Non-pigmented ciliary epithelial cell (primary cell): Measurements from ENCODE around the gene CDKN2D.
"Not testable (repeated sequence)": the region's sequence is repeated elsewhere in the genome, so short reads cannot be mapped to it uniquely, and the experiment has no call there.

Source experiments
- DNase-seq: peaks from one replicate; pipeline ENCODE4 v3.0.0-alpha.2; 2010; ENCODE audit warnings: low read depth

CDKN2D gene

GRCh38 chr19:10580979-10581631 is 12.3 kb upstream of the CDKN2D start:
- peak; percentile 66 for DNase-seq

GRCh38 chr19:10577951-10578350 is 9.2 kb upstream of the CDKN2D start:
- no peak for DNase-seq

GRCh38 chr19:10575011-10575716 is 6.4 kb upstream of the CDKN2D start:
- no peak for DNase-seq

- DNase-seq = no peak
These were observed 5.7 kb upstream of the CDKN2D start for GRCh38 chr19:10574462-10574861.

DNA sequence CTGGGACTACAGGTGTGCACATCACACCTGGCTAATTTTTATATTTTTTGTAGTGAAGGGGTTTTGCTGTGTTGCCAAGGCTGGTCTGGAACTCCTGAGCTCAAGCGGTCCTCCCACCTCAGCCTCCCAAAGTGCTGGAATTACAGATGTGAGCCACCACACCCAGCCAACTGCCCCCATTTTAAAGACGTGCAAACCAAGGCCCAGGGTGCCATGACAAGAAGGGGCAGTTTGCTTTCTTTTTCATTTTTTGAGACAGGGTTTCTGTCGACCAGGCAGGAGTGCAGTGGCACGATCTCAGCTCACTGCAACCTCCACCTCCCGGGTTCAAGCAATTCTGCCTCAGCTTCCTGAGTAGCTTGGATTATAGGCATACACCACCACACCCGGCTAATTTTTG is 5.0 kb upstream of the CDKN2D start:
- DNase-seq = not testable (repeated sequence)

DNA sequence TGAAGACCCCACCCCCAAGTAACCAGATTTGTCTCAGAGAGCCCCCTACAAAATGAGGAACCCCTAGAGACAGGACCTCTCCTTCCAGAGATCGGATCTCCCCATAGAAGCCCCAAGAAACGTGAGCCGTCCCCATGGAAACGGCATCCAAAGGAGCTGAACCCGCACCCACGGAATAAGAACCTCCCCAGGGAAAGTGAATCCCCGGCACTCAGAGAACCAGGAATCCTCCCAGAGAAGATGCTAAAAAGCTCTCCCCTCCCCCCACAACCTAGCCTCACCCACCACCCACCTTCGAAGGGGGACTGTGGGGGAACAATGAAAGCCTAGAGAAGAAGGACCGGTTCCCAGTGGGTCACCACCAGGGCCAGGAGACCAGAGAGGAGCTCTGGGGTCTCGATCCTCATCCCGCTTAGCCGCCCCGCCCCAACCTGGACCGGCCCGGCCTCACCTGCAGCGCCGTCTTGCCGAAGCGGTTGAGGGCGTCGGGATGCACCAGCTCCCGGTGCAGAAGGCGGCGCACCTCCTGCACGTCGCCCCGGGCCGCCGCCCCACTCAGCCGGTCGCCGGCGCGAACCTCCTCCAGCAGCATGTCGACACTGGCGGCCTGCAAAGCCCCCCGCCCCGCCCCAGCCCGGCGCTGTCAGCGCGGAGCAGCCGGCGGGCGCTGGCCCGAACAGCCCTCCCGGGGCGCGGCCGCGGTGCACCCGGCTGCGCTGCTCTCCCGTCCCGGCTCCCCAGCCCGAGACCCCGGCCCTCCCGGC is 535 bp downstream of the CDKN2D start:
- no peak for DNase-seq

- DNase-seq = no peak
These were observed 1.1 kb downstream of the CDKN2D start for GRCh38 chr19:10567656-10568055.

GRCh38 chr19:10566658-10567410 is 1.9 kb downstream of the CDKN2D start:
- no peak for DNase-seq

- DNase-seq = no peak
These were observed 2.4 kb downstream of the CDKN2D start for GRCh38 chr19:10566408-10566657.

- DNase-seq = peak; percentile 84
These were observed 3.0 kb downstream of the CDKN2D start, which contains the start of gene KRI1 for GRCh38 chr19:10565567-10566407. Gene KRI1, minus strand, starts transcription at chr19:10566010. Its CDS starts 11 bp downstream, at chr19:10565999.

- DNase-seq = no peak
These were observed 3.7 kb downstream of the CDKN2D start for GRCh38 chr19:10565028-10565566.

GRCh38 chr19:10562609-10563008 is 6.2 kb downstream of the CDKN2D start:
- DNase-seq = no peak

- no peak for DNase-seq
These were observed 8.6 kb downstream of the CDKN2D start for GRCh38 chr19:10560154-10560553.

DNA sequence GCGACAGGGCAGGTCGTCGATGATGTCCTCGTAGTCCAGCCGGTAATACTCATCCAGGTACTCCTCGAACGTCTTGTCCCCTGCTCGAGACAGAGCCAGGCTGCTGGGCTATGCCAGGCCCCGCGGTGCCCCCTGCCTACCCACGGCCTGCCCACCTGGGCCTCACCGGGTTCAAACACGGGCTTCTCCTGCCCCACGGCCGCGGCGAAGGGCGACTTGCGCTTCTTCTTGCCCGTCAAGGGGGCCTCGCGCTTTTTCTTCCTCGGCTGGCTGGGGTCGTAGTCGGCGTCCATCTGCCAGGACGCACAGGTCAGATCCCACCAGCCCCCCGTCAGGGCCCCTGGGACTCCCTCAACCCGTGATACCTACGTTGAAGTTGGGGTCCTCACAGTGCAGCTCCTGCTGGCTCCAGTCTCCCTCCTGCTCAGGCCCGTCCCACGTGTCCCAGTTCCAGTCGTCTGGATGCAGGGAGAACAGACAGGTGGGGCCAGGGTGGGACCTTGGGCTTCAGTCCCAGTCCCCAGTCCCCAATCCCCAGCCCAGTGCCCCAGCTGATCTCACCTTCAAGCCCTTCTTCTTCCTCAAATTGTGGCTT is 11.1 kb downstream of the CDKN2D start:
- no peak for DNase-seq

- no peak for DNase-seq
These were observed 13.2 kb downstream of the CDKN2D start for GRCh38 chr19:10555610-10555973.

GRCh38 chr19:10554760-10555609 is 13.8 kb downstream of the CDKN2D start:
- DNase-seq = no peak

DNA sequence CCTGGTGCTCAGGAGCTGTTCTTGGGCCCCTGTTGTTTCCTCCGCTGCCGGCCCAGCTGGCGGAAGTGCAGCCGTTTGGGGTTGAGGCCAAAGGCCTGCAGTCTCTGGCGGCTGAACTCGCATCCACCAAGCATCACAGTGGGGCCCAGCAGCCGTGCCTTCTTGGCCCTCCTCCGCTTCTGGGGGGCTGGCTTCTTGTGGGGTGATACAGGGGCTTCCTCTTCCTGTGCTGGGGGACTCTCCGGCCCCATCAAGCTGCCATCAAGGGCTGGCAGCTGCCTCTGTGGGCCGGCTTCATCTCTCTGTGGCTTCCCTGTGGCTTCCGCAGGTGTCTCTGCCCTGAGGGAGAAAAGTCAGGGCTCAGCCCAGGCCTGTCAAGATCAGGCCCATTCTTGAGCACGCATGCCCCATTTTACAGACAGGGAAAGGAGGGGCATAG is 14.8 kb downstream of the CDKN2D start:
- no peak for DNase-seq

- no peak for DNase-seq
These were observed 15.6 kb downstream of the CDKN2D start for GRCh38 chr19:10553087-10553667.

DNA sequence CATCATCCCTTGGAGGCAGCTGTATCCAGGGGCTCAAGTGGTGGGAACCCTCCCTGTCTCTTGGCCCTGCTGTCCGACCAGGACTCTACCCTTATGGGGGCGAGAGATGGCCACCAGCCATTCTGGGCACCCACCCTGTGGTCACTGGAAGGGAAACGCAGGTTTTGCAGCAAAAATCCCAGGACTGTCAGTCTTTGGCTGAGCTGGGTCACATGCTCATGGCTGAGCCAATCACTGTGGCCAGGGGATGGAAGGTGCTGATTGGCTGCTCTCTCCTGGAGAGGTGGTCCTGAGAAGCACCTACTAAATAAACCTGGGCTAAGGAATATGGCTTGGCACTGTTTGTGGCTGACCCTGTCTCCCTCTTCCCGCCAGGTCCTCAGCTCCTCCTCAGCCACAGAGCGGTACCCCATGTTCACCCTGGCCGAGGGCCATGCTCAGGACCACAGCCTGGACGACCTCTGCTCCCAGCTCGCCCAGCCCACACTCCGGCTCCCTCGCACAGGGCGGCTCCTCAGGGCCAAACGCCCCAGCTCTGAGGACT is 16.2 kb downstream of the CDKN2D start:
- DNase-seq = no peak
